HG02678 (cell line): ENCODE data around the gene BOD1L1.

Experiments used
- ATAC-seq: cut with Tn5 transposase; IDR thresholded peaks from one replicate; pipeline ENCODE4 v1.9.1; 2021; ENCODE audit warnings: mild to moderate bottlenecking, moderate library complexity; ENCODE audit not compliant: unreplicated experiment

Gene BOD1L1

DNA sequence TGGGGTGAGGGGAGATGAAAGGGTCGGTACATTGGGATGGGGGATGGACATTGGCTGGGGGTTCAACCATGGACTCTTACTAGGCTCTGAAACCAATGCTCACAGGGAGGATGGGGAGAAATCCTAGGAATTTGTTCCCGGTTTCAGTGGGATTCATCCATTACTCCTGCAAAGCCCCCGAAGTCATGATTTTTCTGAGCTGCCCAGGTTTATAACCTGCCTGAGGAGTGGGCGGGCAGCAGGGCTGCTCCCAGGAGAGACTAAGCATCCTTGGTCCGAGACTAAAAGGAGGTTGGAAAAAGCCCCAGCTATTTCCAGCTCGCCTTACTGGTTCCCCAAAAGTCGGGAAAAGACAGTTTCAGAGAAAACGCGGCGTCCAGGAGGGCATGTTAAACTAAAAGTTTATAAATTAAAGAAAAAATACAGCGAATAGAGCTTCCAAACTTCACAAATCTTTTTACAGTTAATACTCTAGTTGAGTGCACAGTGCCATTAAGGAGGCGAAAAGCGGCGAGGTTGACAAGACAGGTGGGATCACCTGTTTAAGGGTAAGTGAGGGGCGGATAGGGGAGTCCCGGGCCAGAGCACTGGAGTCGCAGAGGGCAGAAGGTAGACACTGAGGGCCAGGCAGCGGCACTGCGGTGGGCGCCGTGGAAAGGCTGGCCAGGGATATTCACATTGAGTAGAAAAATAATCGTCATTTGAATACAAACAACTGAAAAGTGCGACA, 86.9 kb downstream of the BOD1L1 start:
- ATAC-seq: no peak

DNA sequence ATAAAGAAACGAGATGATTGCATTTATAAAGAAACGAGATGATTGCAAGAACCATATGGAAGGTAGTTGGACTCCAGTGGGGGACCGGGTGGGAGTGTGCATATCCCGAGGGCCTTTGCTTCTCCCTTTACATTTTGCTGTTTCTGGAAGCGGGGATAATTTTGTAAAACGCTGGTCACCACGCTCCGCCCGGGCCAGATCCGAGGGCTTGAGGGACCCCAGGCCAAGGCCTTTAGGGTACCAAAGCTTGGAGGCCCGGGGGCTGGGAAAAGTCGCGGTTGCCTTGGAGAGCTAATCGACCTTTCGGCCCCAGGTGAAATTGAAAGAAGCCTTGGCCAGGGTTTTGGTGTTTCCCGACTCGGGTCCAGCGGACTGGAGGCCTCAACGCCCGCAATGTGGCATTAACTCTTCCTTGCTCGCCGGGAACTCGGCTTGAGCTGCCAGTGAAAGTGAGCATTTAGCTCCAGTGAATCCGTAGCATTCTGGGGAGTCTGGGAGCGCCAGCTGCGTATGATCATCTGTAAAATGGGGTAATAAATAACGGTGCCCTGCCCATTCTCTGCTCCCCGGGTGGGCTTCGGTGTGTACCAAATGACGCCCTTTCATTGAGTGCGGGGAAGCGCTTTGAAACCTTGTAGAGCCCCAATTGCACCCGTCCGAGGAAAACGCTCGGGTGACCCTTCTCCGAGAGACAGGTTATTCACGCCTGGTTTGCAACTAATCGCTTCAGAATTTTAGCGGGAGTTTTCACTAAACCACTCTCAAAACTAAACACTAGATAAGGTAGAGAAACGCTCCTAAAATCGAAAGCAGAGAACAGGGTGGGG, 87.7 kb downstream of the BOD1L1 start:
- no peak for ATAC-seq

DNA sequence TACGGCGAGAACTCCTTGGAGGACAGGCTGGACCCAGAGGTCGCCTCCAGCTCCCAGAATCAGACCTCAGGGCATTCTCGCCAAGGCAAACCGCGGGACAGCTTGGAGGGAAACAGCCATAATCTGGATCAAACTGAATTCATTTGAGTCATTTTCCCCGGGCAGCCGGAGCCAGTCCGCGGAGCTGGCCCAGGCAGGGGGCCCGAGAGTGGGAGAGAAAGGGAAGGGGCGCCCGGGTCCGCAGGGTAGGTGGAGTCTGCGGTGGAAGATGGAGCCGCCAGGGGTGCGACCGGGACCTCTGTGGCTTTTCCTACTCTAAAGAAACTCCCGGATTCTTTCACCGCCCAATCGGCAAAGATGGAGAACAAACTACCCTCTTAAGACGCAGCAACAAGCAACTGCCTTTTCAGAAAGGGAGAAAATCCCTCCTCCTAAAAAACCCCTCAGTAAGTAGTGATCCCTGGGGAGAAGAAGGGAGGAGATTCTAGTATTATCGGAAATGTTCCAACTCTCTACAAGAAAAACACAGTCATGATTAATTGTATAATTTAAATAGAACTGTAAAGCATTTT, 88.4 kb downstream of the BOD1L1 start:
- no peak for ATAC-seq

DNA sequence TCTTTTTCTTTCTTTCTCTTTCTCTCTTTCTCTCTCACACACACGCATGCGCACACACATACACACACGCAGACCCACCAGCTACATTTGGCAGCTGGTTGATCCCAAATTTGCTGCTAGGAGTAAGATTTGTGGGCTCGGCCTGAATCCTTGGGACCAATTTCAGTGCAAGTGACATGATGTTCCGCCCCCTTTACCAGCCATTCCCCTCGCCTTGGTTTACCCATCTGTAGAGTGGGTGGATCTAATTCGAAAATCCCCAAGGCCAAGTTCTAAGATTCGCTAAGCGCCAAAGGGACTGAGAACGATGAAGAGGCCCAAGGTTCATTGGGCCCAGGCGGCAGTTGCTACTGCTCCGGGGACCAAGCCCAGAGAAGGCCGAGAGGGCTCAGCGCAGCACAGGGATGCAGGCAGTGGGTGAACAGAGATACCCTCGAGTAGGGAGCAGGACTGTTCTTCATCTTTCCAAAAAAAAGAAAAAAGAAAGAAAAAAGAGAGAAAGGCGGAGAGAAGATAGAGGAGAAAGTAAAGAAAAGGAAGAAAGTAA, 89.0 kb downstream of the BOD1L1 start:
- ATAC-seq: no peak

DNA sequence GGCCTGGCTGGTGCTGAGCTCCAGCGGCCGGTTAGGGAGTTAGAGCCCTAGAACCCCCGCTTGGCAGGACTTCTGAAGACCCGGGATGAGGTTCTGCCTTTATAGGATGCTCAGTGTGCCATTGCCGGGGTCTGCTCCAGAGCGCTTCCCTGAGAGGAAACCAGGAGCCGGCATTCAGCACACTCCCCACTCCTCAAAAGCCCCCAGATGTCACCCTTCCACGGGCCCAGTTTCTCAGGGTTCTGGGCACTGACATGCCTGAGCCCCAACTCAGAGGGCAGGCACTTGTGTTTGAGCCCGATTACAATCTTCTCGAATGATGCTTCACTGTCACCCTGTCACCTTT, 89.7 kb downstream of the BOD1L1 start:
- ATAC-seq: no peak

DNA sequence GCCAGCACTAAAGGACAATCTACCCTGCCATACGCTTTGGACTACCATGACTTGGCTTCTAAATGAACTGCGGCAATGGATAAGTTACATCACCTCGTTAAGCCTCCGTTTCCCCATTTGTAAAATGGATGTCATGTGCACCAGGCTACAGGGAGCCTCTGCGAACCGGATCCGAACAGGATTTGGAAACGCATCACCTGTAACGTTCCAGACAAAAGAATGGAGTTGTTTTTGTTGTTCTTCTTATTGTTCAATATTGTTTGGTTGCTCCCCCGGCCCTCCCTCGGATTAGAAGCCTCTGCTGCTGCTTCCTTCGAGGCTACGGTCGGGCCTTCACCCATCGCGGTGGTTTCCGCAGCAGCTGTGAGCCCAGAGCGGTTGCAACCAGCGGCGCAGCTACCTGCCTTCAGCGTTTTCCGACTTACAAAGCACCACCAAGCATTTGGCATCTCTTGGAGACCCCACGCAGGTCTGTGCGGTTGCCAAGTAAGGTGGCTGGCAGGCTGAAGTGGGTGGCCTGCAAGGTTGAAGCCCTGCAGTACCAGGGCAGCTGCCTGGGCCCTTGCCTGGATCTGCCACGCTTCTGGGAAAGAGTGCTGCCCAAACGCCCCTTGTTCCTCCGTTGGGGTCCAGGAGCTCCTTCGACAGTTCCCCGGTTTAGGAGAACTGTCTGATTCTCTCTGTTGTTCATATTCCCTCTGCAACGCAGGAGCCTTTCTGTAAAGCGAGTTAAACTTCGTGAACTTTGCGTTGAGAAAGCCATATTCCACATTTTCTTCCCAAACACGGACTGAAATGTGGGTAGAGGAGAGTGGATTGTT, 90.3 kb downstream of the BOD1L1 start:
- no peak for ATAC-seq

DNA sequence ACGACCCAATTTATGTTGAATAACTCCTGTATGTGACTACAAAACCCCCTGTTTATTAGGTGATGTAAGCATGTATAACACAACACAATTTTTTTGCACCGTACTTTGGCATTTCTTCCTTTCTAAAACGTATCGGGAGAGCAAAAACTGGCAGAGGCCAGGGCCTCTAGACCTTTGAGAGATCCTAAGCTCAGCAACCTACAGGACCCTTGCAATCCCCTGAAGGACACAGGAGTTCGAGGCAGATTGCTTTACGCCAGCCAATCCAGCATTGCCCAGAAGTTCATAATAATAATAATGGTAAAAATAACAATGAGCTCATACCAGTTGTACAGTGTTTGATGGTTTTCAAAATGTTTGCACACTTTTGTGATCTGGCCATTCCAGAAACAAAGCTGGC, 90.9 kb downstream of the BOD1L1 start:
- no peak for ATAC-seq

DNA sequence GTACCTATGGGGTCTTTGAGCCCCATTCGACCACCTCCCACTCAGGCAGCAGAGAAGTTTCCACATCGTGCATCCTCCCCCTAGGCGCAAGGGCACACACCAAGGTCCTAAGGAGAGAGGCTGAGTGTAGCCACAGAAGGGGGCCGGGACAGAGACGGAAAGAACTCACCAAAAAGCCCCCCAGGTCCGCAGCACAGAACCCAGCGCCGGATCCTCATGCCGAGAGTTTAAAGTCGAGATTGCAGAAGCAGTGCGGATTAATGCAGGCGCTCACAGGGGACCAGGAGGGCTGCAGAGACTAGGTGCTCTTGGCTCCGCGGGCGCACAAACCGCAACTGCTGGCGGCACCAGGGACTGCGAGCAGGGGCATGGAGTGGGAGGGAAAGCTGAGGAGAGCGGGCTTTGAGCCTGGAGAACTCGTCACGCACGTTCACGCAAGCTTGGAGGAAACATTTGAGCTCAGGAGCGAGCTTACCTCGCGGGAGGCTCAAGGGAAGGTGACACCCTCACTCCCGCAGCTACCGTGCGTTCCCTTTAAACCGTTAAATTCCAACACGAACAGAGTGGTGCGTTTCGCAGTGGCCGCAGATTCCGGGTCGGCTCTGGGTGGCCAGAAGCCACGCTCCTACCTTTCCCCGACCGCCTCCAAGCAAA, 91.7 kb downstream of the BOD1L1 start:
- no peak for ATAC-seq

DNA sequence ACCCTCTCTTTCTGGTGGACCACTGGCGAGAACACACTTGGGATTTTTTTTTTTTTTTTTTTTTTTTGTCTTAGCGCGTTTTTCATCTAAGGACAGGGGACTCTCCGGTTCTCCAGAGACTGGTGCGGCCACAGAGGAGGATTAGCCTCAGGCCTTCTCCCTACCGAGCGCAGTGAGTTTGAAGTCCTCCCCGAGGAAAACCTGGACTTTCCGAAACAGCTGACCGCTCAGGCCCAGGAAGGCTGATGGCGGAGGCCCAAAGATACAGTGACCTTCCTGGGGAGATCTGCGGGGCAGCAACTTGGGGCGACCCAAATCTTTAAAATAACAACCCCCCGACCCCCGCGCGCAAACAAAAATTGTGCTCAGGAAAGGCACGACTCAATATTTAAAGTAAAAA, 92.4 kb downstream of the BOD1L1 start:
- no peak for ATAC-seq

DNA sequence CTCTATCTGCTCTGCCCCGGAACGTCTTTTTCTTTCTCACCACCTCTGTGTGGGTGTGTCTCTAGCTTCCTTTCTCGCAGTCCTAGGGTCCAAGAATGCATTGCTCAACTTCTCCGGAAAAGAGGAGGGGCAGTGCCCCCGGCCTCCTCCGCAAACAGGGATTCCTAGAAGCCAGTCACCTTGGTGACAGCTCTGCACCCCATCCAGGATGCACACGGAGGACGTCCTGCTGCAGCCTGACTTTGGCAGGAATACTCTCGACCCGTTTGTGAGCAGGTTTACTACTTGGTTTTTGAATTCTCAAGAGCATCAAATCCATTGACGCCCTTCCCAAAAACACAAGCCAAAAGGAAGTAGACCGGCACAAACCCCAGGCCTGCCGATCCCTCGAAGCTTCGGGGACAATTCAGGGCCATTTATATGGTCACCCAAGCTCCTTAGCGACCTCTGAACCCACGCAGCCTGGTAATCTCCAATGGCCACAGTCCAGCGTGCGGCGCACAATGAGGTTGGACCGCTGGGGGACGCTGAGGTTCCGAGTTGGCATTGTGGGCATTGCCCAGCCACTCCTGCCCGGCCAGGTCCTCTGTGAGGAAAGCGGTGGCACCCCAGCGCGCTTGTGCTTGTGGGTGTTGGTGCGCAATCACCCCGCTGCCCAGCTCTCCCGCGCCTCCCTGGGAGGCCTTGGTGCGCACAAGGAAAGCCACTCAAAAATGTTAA, 93.0 kb downstream of the BOD1L1 start:
- no peak for ATAC-seq

DNA sequence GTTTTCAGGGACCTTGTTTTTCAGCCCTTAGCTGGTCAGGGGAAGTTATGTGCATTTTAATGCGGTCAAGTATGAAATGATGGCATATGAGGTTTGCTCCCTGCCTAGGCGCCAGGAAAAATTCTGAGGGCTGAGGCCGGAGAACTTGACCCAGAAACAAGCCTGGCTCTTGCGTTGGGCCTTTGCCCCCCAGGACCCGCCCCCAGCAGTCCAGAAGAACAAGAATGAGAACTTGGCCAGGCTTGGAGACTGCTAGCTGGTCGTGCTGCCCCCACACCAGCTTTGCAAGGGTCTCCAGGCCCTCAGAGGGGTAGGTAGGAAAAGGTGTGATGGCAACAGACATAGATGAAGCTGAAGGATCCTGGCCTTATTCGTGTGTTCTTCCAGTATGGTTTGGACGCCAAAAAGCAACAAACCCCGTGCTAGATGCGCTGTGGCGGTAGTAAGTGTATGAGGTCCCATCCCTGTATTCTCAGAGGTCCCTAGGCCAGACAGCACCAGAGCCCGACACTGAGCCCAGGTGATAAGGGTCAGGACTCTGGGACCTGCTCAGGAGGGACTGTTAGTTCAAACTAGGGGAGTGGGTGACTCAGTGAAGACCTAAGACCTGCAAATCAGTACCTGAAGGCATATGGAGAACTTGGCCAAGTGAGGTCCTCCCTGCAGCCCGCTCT, 93.7 kb downstream of the BOD1L1 start:
- ATAC-seq: no peak

DNA sequence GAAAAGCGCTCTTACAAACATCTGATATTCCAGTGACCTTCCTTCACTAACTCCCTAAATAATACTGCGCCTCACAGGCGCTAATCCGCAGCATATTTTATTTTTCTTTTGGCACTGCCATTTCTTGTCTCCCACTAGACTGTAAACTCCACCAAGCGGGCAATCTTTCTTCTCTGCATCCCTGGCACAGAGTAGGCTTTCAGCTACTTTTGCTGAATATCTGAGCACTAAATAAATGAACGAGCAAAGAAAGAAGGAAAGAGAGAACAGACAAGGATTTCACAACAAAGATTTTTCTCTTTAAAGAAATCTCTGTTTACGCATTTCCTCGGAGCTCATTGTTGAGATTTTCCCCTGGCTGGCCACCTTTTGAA, 95.9 kb downstream of the BOD1L1 start:
- no peak for ATAC-seq

DNA sequence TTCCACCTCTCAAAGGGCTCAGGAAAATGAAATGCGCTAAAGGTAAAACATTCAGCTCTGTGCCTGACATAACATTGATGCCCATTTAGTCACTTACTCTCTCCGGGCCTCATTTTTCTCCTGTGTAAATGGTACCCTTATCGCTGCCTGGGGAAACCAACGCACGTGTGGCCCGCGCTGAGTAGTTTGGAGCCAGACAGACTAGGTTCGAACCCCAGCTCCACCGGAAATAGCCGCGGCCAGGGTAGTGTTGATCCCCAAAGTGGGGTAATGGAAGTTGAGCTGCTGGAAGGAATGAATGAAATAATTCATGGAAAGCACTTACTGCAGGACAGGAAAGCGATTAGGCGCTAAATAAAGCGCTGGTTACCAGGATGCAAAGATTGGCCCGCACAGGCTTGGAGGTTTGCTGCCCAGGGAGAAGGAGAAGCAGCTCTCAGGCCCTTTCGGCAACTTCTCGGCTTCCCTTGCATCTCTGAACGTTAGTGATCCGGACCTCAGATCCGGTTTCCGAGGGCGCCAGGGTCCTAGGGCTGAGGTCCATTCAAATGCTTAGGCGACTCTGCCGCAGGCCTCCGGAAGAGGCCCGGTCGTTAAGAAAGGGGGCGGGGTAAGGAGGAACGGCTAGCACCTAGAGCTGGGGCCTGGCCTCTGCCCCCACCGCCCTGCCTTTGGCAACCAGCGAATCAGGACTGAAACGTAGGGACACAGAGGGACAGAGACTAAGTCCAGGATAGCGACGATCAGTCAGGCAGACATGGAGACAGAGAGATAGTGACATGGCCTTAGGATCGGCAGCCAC, 96.5 kb downstream of the BOD1L1 start:
- ATAC-seq: no peak

DNA sequence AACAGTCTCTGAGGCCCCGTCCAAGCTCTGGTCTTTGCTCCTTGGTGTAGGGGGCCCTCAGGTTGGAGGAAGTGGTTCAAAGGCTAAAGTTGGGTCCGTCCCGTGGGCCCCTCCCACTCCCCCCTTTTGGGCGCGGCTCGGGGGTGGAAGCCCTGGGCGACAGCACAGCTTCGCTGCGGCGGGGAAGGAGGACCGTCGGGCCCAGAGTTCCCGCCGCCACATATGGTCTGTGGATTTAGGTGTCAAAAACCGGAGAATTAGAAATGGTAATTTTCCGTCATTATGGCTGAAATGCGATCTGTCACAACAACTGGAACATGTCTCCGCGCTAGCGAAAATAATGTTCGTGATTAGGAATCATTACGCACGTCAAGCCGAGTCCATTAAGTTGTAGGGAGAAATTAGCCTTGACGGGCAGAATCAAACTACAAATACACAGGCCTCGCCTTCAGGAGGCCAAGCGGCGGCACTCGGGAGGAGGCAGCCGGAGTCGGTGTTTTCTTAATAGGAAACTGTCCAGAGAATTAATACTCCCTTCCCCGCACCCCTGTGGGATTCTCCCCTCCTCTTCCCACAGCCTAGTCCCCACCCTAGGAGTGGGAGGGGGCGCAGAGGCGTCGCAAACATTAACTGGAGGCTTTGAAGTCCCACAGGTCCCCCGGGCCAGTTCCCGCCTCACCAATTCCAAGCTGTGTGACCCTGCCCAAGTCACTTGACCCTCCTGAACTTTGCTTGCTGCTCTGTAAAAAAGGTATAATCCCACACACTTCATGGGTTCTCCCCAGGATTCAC, 98.2 kb downstream of the BOD1L1 start:
- ATAC-seq: no peak

DNA sequence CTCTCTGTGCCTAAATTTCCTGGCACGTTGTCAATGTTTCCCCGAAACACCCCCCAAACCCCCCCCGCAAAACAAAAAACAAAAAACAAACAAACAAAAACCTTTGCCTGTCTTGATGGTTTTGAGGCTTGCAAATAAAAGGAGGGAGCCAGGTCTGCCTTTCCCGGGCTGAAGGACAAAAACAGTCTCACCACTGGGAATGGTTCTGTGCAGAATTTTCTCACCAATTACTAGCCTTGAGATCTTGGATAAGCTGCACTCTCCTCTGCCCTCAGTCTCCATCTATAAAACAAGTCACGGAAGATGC, 98.8 kb downstream of the BOD1L1 start:
- ATAC-seq: no peak

DNA sequence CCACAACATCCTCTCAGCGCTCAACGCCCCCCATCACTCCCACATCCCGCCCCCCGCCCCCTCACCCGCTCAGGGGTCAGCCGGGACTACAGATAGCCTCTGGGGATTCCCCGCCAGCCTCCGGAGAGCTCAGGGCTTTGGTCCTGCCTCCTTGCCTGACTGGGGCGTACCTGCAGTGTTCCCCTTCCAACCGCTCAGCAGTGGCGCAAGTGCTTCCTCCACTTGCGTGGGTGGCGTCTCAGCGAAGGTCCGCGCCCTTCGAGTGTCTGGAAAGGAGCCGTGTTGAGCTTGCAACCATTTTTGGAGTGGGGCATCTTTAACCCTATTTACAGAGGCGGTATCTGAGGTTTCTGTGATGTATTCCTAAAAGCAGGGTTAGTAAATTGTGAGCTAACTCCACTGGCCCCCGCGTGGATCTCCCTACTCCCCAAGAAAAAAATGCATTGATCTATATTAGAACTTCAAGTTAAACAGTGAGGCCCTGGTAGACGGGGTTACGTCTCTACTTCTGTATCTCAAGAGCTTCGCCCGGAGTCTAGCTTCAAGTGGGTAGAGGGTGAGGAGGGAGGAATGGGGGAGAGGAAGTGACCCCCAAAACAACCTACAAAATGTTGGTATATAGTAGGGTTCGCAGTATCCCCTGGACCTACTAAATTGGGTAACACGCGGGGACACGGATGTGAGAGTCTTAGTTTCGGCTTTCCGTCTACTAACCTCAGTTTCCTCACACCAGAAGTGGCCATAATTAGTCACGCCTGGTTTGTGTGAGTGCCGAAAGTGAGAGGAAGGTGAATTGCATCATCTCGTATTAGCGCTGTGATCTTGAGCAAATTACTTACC, 99.3 kb downstream of the BOD1L1 start:
- ATAC-seq: peak; percentile 80
